ENCODE results near the gene GYS1. TPM values are rescaled to one million over a fixed set of nuclear protein-coding genes. Genes with fewer than 3 reads are reported as not detected.

Gene GYS1
- total RNA-seq, 6 donors from 2014 or later = 26.4 to 79.6 (median 35.6) TPM

DNA sequence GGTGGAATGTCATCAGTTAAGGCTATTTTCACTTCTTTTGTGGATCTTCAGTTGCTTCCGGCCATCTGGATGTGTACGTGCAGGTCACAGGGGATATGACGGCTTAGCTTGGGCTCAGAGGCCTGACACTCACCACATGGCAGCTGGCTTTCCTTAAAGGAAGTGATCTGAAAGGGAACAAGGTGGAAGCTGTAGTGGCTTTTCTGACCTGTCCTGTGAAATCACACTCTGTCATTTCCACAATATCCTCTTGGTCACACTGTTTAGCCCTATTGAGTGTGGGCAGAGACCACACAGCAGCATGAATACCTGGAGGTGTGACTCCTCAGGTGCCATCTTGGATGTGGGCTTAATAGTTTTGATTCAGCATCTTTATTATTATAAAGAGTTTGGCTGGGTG is 43.0 kb downstream of the GYS1 start:
- DNase-seq = no peak
- no peaks in the 10 kb centered on the region for H3K27me3 ChIP-seq
- H3K27ac ChIP-seq = no peak overlapping the region
- TF ChIP-seq CTCF (IDR thresholded peaks at IDR 0.05) (no peak), POLR2AphosphoS5 (IDR thresholded peaks at IDR 0.05) (no peak), EP300 (IDR thresholded peaks at IDR 0.05) (no peak), POLR2A (IDR thresholded peaks at IDR 0.05) (no peak)
- peaks cover 0 to 7% (median 0%) of the 10 kb centered on the region in 4 donors for H3K9me3 ChIP-seq
- no peak overlapping the region for H3K4me3 ChIP-seq
- no peaks in the 10 kb centered on the region for H3K36me3 ChIP-seq
- WGBS, 2 donors = 49 to 78% methylated on average over 3 of the region's 3 CpGs
- no peak for ATAC-seq (ENCODE audit: low FRiP score in 2 of 2)
- H3K4me1 ChIP-seq = peaks cover under 1 to 7% (median 2%) of the 10 kb centered on the region in 4 donors

GRCh38 chr19:48947258-48947542 is 45.9 kb downstream of the GYS1 start:
- no peaks in the 10 kb centered on the region for H3K36me3 ChIP-seq
- H3K27ac ChIP-seq = no peak overlapping the region
- no peak for TF ChIP-seq POLR2AphosphoS5 (IDR thresholded peaks at IDR 0.05)
- TF ChIP-seq EP300 (IDR thresholded peaks at IDR 0.05) = no peak
- TF ChIP-seq POLR2A (IDR thresholded peaks at IDR 0.05) = no peak
- TF ChIP-seq CTCF (IDR thresholded peaks at IDR 0.05) = no peak
- no peaks in the 10 kb centered on the region for H3K27me3 ChIP-seq
- no peak overlapping the region for H3K4me3 ChIP-seq
- no peaks in the 10 kb centered on the region for H3K4me1 ChIP-seq
- peaks cover 0 to 7% (median 0%) of the 10 kb centered on the region in 4 donors for H3K9me3 ChIP-seq
- ATAC-seq (ENCODE audit: low FRiP score in 2 of 2) (no peak), DNase-seq (no peak)
- WGBS, 2 donors = 96 to 100% methylated on average over 3 of the region's 3 CpGs

- TF ChIP-seq POLR2A (IDR thresholded peaks at IDR 0.05) = no peak
- no peak for TF ChIP-seq POLR2AphosphoS5 (IDR thresholded peaks at IDR 0.05)
- no peak for TF ChIP-seq EP300 (IDR thresholded peaks at IDR 0.05)
- no peak for TF ChIP-seq CTCF (IDR thresholded peaks at IDR 0.05)
- 88 to 100% methylated on average over 1 to 8 of the region's 9 CpGs for WGBS, 2 donors
- no peaks in the 10 kb centered on the region for H3K27me3 ChIP-seq
- H3K9me3 ChIP-seq = peaks cover 0 to 7% (median 0%) of the 10 kb centered on the region in 4 donors
- H3K4me1 ChIP-seq = no peaks in the 10 kb centered on the region
- no peaks in the 10 kb centered on the region for H3K36me3 ChIP-seq
- no peak for DNase-seq
- no peak overlapping the region for H3K27ac ChIP-seq
- H3K4me3 ChIP-seq = no peak overlapping the region
- no peak for ATAC-seq (ENCODE audit: low FRiP score in 2 of 2)
Observed at GRCh38 chr19:48946463-48947257, 46.4 kb downstream of the GYS1 start.

DNA sequence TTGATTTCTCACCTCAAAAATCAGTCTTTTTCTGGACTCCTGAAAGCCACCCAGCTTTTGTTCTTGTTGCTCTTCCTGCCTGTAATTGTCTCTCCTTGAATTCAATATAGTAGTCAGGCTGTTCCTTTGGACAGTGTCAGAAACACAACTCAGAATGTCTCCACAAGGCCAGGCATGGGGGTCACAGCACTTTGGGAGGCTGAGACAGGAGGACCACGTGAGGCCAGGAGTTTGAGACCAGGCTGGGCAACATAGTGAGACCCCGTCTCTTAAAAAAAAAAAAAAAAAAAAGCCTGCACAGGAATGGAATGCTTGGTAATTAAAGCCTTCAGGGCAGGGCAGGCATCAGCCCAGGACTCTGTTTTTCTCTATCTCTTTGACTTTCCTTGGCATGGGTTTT is 47.3 kb downstream of the GYS1 start:
- H3K27ac ChIP-seq = no peak overlapping the region
- no peaks in the 10 kb centered on the region for H3K27me3 ChIP-seq
- peaks cover 2 to 12% (median 4%) of the 10 kb centered on the region in 4 donors for H3K9me3 ChIP-seq
- no peak overlapping the region for H3K4me3 ChIP-seq
- TF ChIP-seq CTCF (IDR thresholded peaks at IDR 0.05) (no peak), POLR2A (IDR thresholded peaks at IDR 0.05) (no peak), EP300 (IDR thresholded peaks at IDR 0.05) (no peak), POLR2AphosphoS5 (IDR thresholded peaks at IDR 0.05) (no peak)
- WGBS, 2 donors = 81 to 93% methylated on average over 2 of the region's 2 CpGs
- H3K36me3 ChIP-seq = no peaks in the 10 kb centered on the region
- H3K4me1 ChIP-seq = no peaks in the 10 kb centered on the region
- no peak for DNase-seq
- no peak for ATAC-seq (ENCODE audit: low FRiP score in 2 of 2)

- TF ChIP-seq CTCF (IDR thresholded peaks at IDR 0.05) = no peak
- TF ChIP-seq EP300 (IDR thresholded peaks at IDR 0.05) = no peak
- no peak for TF ChIP-seq POLR2A (IDR thresholded peaks at IDR 0.05)
- TF ChIP-seq POLR2AphosphoS5 (IDR thresholded peaks at IDR 0.05) = no peak
- Histone ChIP-seq H3K9me3 (peaks cover 3 to 16% (median 8%) of the 10 kb centered on the region in 4 donors), H3K27me3 (no peaks in the 10 kb centered on the region), H3K4me1 (no peaks in the 10 kb centered on the region), H3K4me3 (no peak overlapping the region), H3K36me3 (no peaks in the 10 kb centered on the region), H3K27ac (no peak overlapping the region)
- WGBS, 2 donors = 82 to 86% methylated on average over 5 of the region's 5 CpGs
- DNase-seq = no peak
- ATAC-seq (ENCODE audit: low FRiP score in 2 of 2) = no peak
Observed at GRCh38 chr19:48945415-48945814, 47.7 kb downstream of the GYS1 start.

Measured in upper lobe of left lung (tissue), 6 donors.